Measurements from ENCODE around the gene SLC24A3.

SLC24A3 gene

GRCh38 chr20:19486446-19486845, 274.0 kb downstream of the SLC24A3 start:
- no peak for TF ChIP-seq CTCF (IDR thresholded peaks at IDR 0.05; ENCODE audit: low read depth, low read length, missing control alignments)
- no peak for DNase-seq (ENCODE audit: extremely low read depth, low read depth)
- H3K4me3 ChIP-seq (replicated peaks; ENCODE audit: low read depth, low read length): no peak overlapping the region

- DNase-seq (ENCODE audit: extremely low read depth, low read depth): no peak
- TF ChIP-seq CTCF (IDR thresholded peaks at IDR 0.05; ENCODE audit: low read depth, low read length, missing control alignments): no peak
Measured at GRCh38 chr20:19487420-19487819, 275.0 kb downstream of the SLC24A3 start.

GRCh38 chr20:19491241-19491640, 278.8 kb downstream of the SLC24A3 start:
- TF ChIP-seq CTCF (IDR thresholded peaks at IDR 0.05; ENCODE audit: low read depth, low read length, missing control alignments): no peak
- no peak overlapping the region for H3K4me3 ChIP-seq (replicated peaks; ENCODE audit: low read depth, low read length)
- no peak for DNase-seq (ENCODE audit: extremely low read depth, low read depth)

More at GRCh38 chr20:19487420-19487819, 275.0 kb downstream of the SLC24A3 start:
- H3K4me3 ChIP-seq (replicated peaks; ENCODE audit: low read depth, low read length): no peak overlapping the region

GRCh38 chr20:19492116-19492515, 279.7 kb downstream of the SLC24A3 start:
- no peak for DNase-seq (ENCODE audit: extremely low read depth, low read depth)
- TF ChIP-seq CTCF (IDR thresholded peaks at IDR 0.05; ENCODE audit: low read depth, low read length, missing control alignments): no peak

GRCh38 chr20:19492687-19493336, 280.4 kb downstream of the SLC24A3 start:
- H3K4me3 ChIP-seq (replicated peaks; ENCODE audit: low read depth, low read length): no peak overlapping the region
- TF ChIP-seq CTCF (IDR thresholded peaks at IDR 0.05; ENCODE audit: low read depth, low read length, missing control alignments): no peak
- DNase-seq (ENCODE audit: extremely low read depth, low read depth): no peak

More at GRCh38 chr20:19492116-19492515, 279.7 kb downstream of the SLC24A3 start:
- no peak overlapping the region for H3K4me3 ChIP-seq (replicated peaks; ENCODE audit: low read depth, low read length)

GRCh38 chr20:19493794-19494495, 281.5 kb downstream of the SLC24A3 start:
- TF ChIP-seq CTCF (IDR thresholded peaks at IDR 0.05; ENCODE audit: low read depth, low read length, missing control alignments): no peak
- H3K4me3 ChIP-seq (replicated peaks; ENCODE audit: low read depth, low read length): no peak overlapping the region
- no peak for DNase-seq (ENCODE audit: extremely low read depth, low read depth)
